ENCODE results near the gene SMOC1. TPM values are rescaled to one million over a fixed set of nuclear protein-coding genes. Genes with fewer than 3 reads are reported as not detected.

Gene SMOC1
- total and polyA plus RNA-seq, 2 donors = 1.6 to 8.0 TPM

GRCh38 chr14:70013271-70013873 is 134.2 kb downstream of the SMOC1 start:
- 69% methylated on average over 2 of the region's 2 CpGs for WGBS
- Histone ChIP-seq H3K36me3 (ENCODE audit: insufficient read depth) (no peaks in the 10 kb centered on the region), H3K4me1 (ENCODE audit: insufficient read depth) (no peaks in the 10 kb centered on the region), H3K4me3 (ENCODE audit: low read depth, low read length) (no peak overlapping the region), H3K27ac (ENCODE audit: low read depth) (no peak overlapping the region)
- no peak for DNase-seq (ENCODE audit: extremely low spot score)

DNA sequence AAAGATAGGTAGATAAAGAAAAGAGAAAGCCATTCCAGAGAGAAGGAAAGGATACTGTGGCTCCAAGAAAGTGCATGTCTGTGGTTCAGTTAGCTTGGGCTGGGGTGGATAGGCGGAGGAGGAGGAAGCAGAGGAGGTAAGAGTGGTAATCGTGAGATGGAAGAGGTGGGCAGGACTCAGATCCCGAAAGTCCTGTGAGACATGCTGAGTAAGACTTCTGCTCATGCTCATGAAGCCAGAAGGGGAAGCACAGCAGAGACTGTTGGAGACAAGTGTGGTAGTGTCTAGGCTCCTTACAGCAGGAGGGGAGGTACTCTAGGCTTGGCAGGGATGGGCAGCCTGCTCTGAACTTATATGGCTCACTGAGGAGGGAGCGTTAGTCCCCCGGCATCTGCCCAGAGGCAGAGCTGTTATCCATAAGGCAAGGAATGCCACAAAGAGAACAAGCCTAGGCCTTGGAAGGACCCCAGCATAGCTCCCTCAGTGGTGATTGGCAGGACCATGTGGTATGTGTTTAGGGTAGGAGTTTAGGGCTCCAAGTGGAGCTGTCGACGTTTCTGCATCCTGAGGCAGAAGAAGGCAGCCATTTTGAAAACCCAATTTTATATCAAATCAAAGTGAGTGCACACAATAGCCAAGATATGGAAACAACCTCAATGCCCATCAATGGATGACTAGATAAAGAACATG is 135.3 kb downstream of the SMOC1 start:
- DNase-seq (ENCODE audit: extremely low spot score) = no peak
- H3K27ac ChIP-seq (ENCODE audit: low read depth) = no peak overlapping the region
- H3K4me1 ChIP-seq (ENCODE audit: insufficient read depth) = peaks cover 1% of the 10 kb centered on the region
- 87% methylated on average over 7 of the region's 7 CpGs for WGBS
- H3K36me3 ChIP-seq (ENCODE audit: insufficient read depth) = no peaks in the 10 kb centered on the region
- H3K4me3 ChIP-seq (ENCODE audit: low read depth, low read length) = no peak overlapping the region

DNA sequence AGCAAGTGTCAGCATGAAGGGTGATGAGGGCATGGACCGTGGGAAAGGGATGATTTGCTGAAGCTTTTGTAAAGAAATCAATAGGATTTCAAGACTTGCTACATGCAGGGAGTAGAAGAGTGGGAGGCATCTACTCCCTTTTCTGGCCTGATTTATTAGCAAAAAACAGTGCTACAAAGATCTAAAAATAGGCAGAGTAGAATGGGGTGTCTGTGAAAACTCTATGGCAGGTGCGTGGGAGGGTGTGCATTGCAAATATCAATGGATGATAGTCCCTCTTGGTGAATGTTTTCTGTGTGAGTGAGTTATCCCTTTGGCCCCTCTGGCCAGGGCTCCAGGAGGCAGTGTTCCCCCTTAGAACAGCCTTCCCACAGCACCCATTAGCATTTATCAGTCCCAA is 139.0 kb downstream of the SMOC1 start:
- no peak for DNase-seq (ENCODE audit: extremely low spot score)
- Histone ChIP-seq H3K36me3 (ENCODE audit: insufficient read depth) (no peaks in the 10 kb centered on the region), H3K4me1 (ENCODE audit: insufficient read depth) (peaks cover 1% of the 10 kb centered on the region), H3K4me3 (ENCODE audit: low read depth, low read length) (no peak overlapping the region), H3K27ac (ENCODE audit: low read depth) (no peak overlapping the region)
- 85% methylated on average over 2 of the region's 2 CpGs for WGBS

GRCh38 chr14:70018713-70019211 is 139.5 kb downstream of the SMOC1 start:
- H3K36me3 ChIP-seq (ENCODE audit: insufficient read depth) = no peaks in the 10 kb centered on the region
- H3K4me1 ChIP-seq (ENCODE audit: insufficient read depth) = peaks cover 1% of the 10 kb centered on the region
- no peak for DNase-seq (ENCODE audit: extremely low spot score)
- WGBS = 22% methylated on average over 9 of the region's 9 CpGs
- peak overlapping the region; percentile 16 for H3K4me3 ChIP-seq (ENCODE audit: low read depth, low read length)
- no peak overlapping the region for H3K27ac ChIP-seq (ENCODE audit: low read depth)

DNA sequence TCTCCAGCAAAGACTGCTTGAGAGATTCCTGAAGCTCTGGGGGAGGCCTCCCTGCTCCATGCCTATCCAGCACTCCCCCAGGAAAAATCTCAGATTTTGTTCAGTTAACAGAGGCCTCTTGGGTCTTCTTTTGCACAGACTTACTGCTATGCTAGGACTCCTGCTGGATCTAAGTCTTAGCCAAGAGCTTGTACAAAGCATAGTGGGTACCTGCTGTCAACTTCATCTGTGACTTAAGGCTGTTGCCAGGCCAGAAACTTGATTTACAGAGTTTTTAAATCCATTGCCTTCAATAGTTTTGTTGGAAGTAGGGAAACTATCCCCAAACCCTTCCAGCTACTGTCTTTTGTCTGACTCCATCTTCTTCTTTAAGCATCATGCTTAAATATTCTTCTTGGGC is 140.5 kb downstream of the SMOC1 start:
- H3K27ac ChIP-seq (ENCODE audit: low read depth) = no peak overlapping the region
- no peaks in the 10 kb centered on the region for H3K36me3 ChIP-seq (ENCODE audit: insufficient read depth)
- DNase-seq (ENCODE audit: extremely low spot score) = no peak
- H3K4me1 ChIP-seq (ENCODE audit: insufficient read depth) = peaks cover 1% of the 10 kb centered on the region
- no peak overlapping the region for H3K4me3 ChIP-seq (ENCODE audit: low read depth, low read length)

- Histone ChIP-seq H3K36me3 (ENCODE audit: insufficient read depth) (no peaks in the 10 kb centered on the region), H3K4me1 (ENCODE audit: insufficient read depth) (peaks cover 1% of the 10 kb centered on the region), H3K27ac (ENCODE audit: low read depth) (no peak overlapping the region), H3K4me3 (ENCODE audit: low read depth, low read length) (no peak overlapping the region)
- no peak for DNase-seq (ENCODE audit: extremely low spot score)
- WGBS = 72% methylated on average over 8 of the region's 8 CpGs
Measured at GRCh38 chr14:70020352-70021170, 141.3 kb downstream of the SMOC1 start.

DNA sequence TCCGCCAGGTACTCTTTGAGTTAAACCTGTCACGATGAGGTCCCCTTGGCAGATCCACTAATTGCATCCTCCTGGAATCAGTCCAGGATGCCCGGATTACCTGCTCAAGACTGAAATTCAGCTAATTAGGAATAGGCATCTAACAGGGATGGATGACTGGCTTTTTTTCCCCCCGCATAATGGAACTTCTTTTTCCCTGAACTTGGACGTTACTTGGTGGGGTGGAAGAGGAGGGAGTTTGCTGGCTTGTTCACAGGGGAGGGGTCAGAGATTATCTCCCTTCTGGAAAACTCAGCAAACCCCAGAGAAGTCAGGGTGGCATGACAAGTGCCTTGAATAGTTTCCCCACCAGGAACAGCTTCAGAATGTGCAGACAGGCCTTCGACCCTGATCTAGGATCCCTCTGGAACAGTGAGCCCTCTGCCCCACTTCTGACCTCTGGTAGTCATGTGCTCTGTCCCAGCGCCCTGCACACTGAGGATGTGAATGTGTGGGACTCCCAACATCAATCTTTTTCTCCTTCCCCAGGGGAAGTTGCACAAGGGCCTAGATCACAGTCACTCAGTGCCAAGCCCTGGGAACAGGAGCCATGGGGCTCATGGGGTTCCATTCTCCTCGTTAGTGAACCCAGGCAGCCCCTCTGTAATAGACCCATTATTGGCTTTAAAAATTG is 142.5 kb downstream of the SMOC1 start:
- WGBS = 86% methylated on average over 8 of the region's 8 CpGs

GRCh38 chr14:70022771-70023445 is 143.7 kb downstream of the SMOC1 start:
- H3K27ac ChIP-seq (ENCODE audit: low read depth) = no peak overlapping the region
- WGBS = 91% methylated on average over 15 of the region's 15 CpGs
- DNase-seq (ENCODE audit: extremely low spot score) = no peak

More for the DNA sequence above, 142.5 kb downstream of the SMOC1 start:
- Histone ChIP-seq H3K27ac (ENCODE audit: low read depth) (no peak overlapping the region), H3K36me3 (ENCODE audit: insufficient read depth) (no peaks in the 10 kb centered on the region), H3K4me1 (ENCODE audit: insufficient read depth) (peaks cover 1% of the 10 kb centered on the region), H3K4me3 (ENCODE audit: low read depth, low read length) (no peak overlapping the region)
- DNase-seq (ENCODE audit: extremely low spot score) = no peak

DNA sequence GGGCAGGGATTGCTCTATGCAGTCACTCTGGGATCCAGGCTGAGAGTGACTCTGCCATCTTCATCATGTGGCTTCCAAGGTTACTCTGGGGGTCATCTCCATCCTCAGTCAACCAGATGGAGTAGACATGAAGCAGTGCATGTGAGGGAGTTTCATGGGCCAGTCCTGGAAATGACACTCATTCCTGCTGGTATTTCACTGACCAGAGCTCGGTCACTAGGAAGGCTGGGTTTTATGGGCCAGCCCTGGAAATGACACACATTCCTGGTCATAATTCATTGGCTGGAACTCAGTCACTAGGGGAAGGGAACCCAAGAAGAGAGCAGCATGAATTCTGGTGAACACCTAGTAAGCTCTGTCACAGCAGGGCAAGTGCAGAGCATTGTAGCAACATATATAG is 144.7 kb downstream of the SMOC1 start:
- Histone ChIP-seq H3K4me3 (ENCODE audit: low read depth, low read length) (no peak overlapping the region), H3K36me3 (ENCODE audit: insufficient read depth) (no peaks in the 10 kb centered on the region), H3K4me1 (ENCODE audit: insufficient read depth) (no peaks in the 10 kb centered on the region), H3K27ac (ENCODE audit: low read depth) (no peak overlapping the region)
- DNase-seq (ENCODE audit: extremely low spot score) = no peak
- WGBS = 44% methylated on average over 1 of the region's 1 CpG

More at GRCh38 chr14:70022771-70023445, 143.7 kb downstream of the SMOC1 start:
- Histone ChIP-seq H3K36me3 (ENCODE audit: insufficient read depth) (no peaks in the 10 kb centered on the region), H3K4me1 (ENCODE audit: insufficient read depth) (peaks cover 1% of the 10 kb centered on the region), H3K4me3 (ENCODE audit: low read depth, low read length) (no peak overlapping the region)

- WGBS = 36% methylated on average over 17 of the region's 17 CpGs
- no peak for DNase-seq (ENCODE audit: extremely low spot score)
- Histone ChIP-seq H3K4me1 (ENCODE audit: insufficient read depth) (no peaks in the 10 kb centered on the region), H3K4me3 (ENCODE audit: low read depth, low read length) (no peak overlapping the region), H3K36me3 (ENCODE audit: insufficient read depth) (no peaks in the 10 kb centered on the region), H3K27ac (ENCODE audit: low read depth) (no peak overlapping the region)
Measured at GRCh38 chr14:70027785-70028428, 148.7 kb downstream of the SMOC1 start.

GRCh38 chr14:70029296-70030132 is 150.3 kb downstream of the SMOC1 start:
- WGBS = 77% methylated on average over 6 of the region's 6 CpGs
- no peaks in the 10 kb centered on the region for H3K36me3 ChIP-seq (ENCODE audit: insufficient read depth)
- no peak overlapping the region for H3K27ac ChIP-seq (ENCODE audit: low read depth)
- no peak for DNase-seq (ENCODE audit: extremely low spot score)
- no peak overlapping the region for H3K4me3 ChIP-seq (ENCODE audit: low read depth, low read length)
- no peaks in the 10 kb centered on the region for H3K4me1 ChIP-seq (ENCODE audit: insufficient read depth)

- no peaks in the 10 kb centered on the region for H3K36me3 ChIP-seq (ENCODE audit: insufficient read depth)
- 83% methylated on average over 9 of the region's 9 CpGs for WGBS
- H3K4me1 ChIP-seq (ENCODE audit: insufficient read depth) = no peaks in the 10 kb centered on the region
- no peak overlapping the region for H3K27ac ChIP-seq (ENCODE audit: low read depth)
- DNase-seq (ENCODE audit: extremely low spot score) = no peak
- no peak overlapping the region for H3K4me3 ChIP-seq (ENCODE audit: low read depth, low read length)
Measured at GRCh38 chr14:70032016-70032415, 152.8 kb downstream of the SMOC1 start.

All from urinary bladder (tissue), 4 donors.